ENCODE results near the gene SIK3.
"Not testable (repeated sequence)": the region's sequence is repeated elsewhere in the genome, so short reads cannot be mapped to it uniquely, and the experiment has no call there.

SIK3 gene

GRCh38 chr11:117059611-117060148 lies 38.5 kb downstream of the SIK3 start:
- no peak for TF ChIP-seq CTCF (IDR thresholded peaks at IDR 0.05; ENCODE audit: low read depth, low read length)
- no peak for DNase-seq (ENCODE audit: extremely low read depth, low read depth)

- no peak for DNase-seq (ENCODE audit: extremely low read depth, low read depth)
- TF ChIP-seq CTCF (IDR thresholded peaks at IDR 0.05; ENCODE audit: low read depth, low read length): no peak
Observed at GRCh38 chr11:117058761-117059261, 39.4 kb downstream of the SIK3 start.

- no peak for DNase-seq (ENCODE audit: extremely low read depth, low read depth)
Observed at GRCh38 chr11:117057727-117058126, 40.5 kb downstream of the SIK3 start.

GRCh38 chr11:117057317-117057716 lies 40.9 kb downstream of the SIK3 start:
- TF ChIP-seq CTCF (IDR thresholded peaks at IDR 0.05; ENCODE audit: low read depth, low read length): no peak
- DNase-seq (ENCODE audit: extremely low read depth, low read depth): no peak

More at GRCh38 chr11:117057727-117058126, 40.5 kb downstream of the SIK3 start:
- TF ChIP-seq CTCF (IDR thresholded peaks at IDR 0.05; ENCODE audit: low read depth, low read length): no peak

- no peak for TF ChIP-seq CTCF (IDR thresholded peaks at IDR 0.05; ENCODE audit: low read depth, low read length)
- no peak for DNase-seq (ENCODE audit: extremely low read depth, low read depth)
Observed at GRCh38 chr11:117055469-117055868, 42.8 kb downstream of the SIK3 start.

- DNase-seq (ENCODE audit: extremely low read depth, low read depth): no peak
- no peak for TF ChIP-seq CTCF (IDR thresholded peaks at IDR 0.05; ENCODE audit: low read depth, low read length)
Observed at GRCh38 chr11:117054382-117054781, 43.8 kb downstream of the SIK3 start.

- TF ChIP-seq CTCF (IDR thresholded peaks at IDR 0.05; ENCODE audit: low read depth, low read length): no peak
- no peak for DNase-seq (ENCODE audit: extremely low read depth, low read depth)
Observed at GRCh38 chr11:117052196-117053149, 45.8 kb downstream of the SIK3 start.

- DNase-seq (ENCODE audit: extremely low read depth, low read depth): not testable (repeated sequence)
Observed at GRCh38 chr11:117050121-117050520, 48.1 kb downstream of the SIK3 start.

GRCh38 chr11:117046627-117047026 lies 51.6 kb downstream of the SIK3 start:
- DNase-seq (ENCODE audit: extremely low read depth, low read depth): not testable (repeated sequence)

Measured in AG09319 (cell line).